HUES64 (cell line): ENCODE measurements around the gene BLID.

Source experiments
- H3K27ac ChIP-seq: 2 replicates; pipeline ENCODE4 v1.7.0; 2013; ENCODE audit warnings: low read depth, low read length, inconsistent platforms
- H3K27me3 ChIP-seq: 2 replicates; pipeline ENCODE4 v1.6.1; 2013; ENCODE audit warnings: mild to moderate bottlenecking, low read length; ENCODE audit not compliant: insufficient read depth
- H3K36me3 ChIP-seq: 2 replicates; pipeline ENCODE4 v1.6.1; 2013; ENCODE audit warnings: mild to moderate bottlenecking, low read length; ENCODE audit not compliant: insufficient read depth
- H3K4me1 ChIP-seq: 2 replicates; pipeline ENCODE4 v1.6.1; 2013; ENCODE audit warnings: mild to moderate bottlenecking, low read length, moderate library complexity; ENCODE audit not compliant: insufficient read depth
- H3K4me3 ChIP-seq: 2 replicates; pipeline ENCODE4 v1.5.1; 2013; ENCODE audit warnings: mild to moderate bottlenecking, low read length, moderate library complexity
- H3K9ac ChIP-seq: 2 replicates; pipeline ENCODE4 v1.6.1; 2013; ENCODE audit warnings: mild to moderate bottlenecking, low read depth, low read length
- H3K9me3 ChIP-seq: 2 replicates; pipeline ENCODE4 v1.6.1; 2013; ENCODE audit warnings: low read depth, low read length; ENCODE audit not compliant: insufficient read depth
- WGBS: fragments of 150-250, 120-280 bp; methylation state at CpG from one replicate; pipeline ENCODE4 v1.1.7; 2013; ENCODE audit warnings: missing lambda C conversion rate; 5-methylcytosine and 5-hydroxymethylcytosine counted together

Gene BLID

GRCh38 chr11:122155765-122156527 lies 39.9 kb upstream of the BLID start:
- no peaks in the 10 kb centered on the region; the same call in 1 of the 2 replicates for H3K36me3 ChIP-seq
- H3K9ac ChIP-seq = no peak overlapping the region
- H3K27ac ChIP-seq = no peak overlapping the region
- H3K9me3 ChIP-seq = no peaks in the 10 kb centered on the region
- no peak overlapping the region for H3K4me3 ChIP-seq
- 97% methylated on average over 13 of the region's 14 CpGs for WGBS
- peaks cover 16% of the 10 kb centered on the region for H3K4me1 ChIP-seq
- no peaks in the 10 kb centered on the region for H3K27me3 ChIP-seq

- Histone ChIP-seq H3K4me1 (peaks cover 16% of the 10 kb centered on the region), H3K9me3 (no peaks in the 10 kb centered on the region), H3K9ac (no peak overlapping the region), H3K36me3 (no peaks in the 10 kb centered on the region; the same call in 1 of the 2 replicates), H3K27me3 (no peaks in the 10 kb centered on the region), H3K27ac (no peak overlapping the region), H3K4me3 (no peak overlapping the region)
- WGBS = 100% methylated on average over 1 of the region's 1 CpG
These were observed 39.0 kb upstream of the BLID start for GRCh38 chr11:122154994-122155393.

GRCh38 chr11:122154227-122154626 lies 38.2 kb upstream of the BLID start:
- Histone ChIP-seq H3K9me3 (no peaks in the 10 kb centered on the region), H3K9ac (no peak overlapping the region), H3K27ac (no peak overlapping the region), H3K36me3 (no peaks in the 10 kb centered on the region; the same call in 1 of the 2 replicates), H3K27me3 (no peaks in the 10 kb centered on the region), H3K4me1 (peaks cover 8% of the 10 kb centered on the region), H3K4me3 (no peak overlapping the region)
- 87% methylated on average over 6 of the region's 6 CpGs for WGBS

- no peaks in the 10 kb centered on the region; the same call in 1 of the 2 replicates for H3K36me3 ChIP-seq
- peaks cover 3% of the 10 kb centered on the region; the same call in 1 of the 2 replicates for H3K4me1 ChIP-seq
- no peak overlapping the region for H3K4me3 ChIP-seq
- H3K27ac ChIP-seq = no peak overlapping the region
- no peaks in the 10 kb centered on the region for H3K27me3 ChIP-seq
- WGBS = 88% methylated on average over 2 of the region's 2 CpGs
- H3K9ac ChIP-seq = no peak overlapping the region
- H3K9me3 ChIP-seq = no peaks in the 10 kb centered on the region
These were observed 37.7 kb upstream of the BLID start for GRCh38 chr11:122153746-122154145.

- no peak overlapping the region for H3K27ac ChIP-seq
- no peak overlapping the region for H3K9ac ChIP-seq
- H3K4me3 ChIP-seq = no peak overlapping the region
- H3K9me3 ChIP-seq = no peaks in the 10 kb centered on the region
- no peaks in the 10 kb centered on the region; the same call in 1 of the 2 replicates for H3K36me3 ChIP-seq
- H3K27me3 ChIP-seq = 0 out of 2 replicates have a peak, but pooled peaks cover 3% of the 10 kb centered on the region
- 0 out of 2 replicates have a peak, but pooled peaks cover 2% of the 10 kb centered on the region for H3K4me1 ChIP-seq
- WGBS = 89% methylated on average over 3 of the region's 5 CpGs
These were observed 34.5 kb upstream of the BLID start for GRCh38 chr11:122150216-122151124.

GRCh38 chr11:122149202-122149601 lies 33.2 kb upstream of the BLID start:
- no peaks in the 10 kb centered on the region for H3K36me3 ChIP-seq
- H3K27me3 ChIP-seq = peaks cover 9% of the 10 kb centered on the region
- no peak overlapping the region for H3K4me3 ChIP-seq
- no peaks in the 10 kb centered on the region for H3K9me3 ChIP-seq
- H3K4me1 ChIP-seq = 0 out of 2 replicates have a peak, but pooled peaks cover 2% of the 10 kb centered on the region
- WGBS = 85% methylated on average over 4 of the region's 4 CpGs
- no peak overlapping the region for H3K27ac ChIP-seq
- H3K9ac ChIP-seq = no peak overlapping the region

- 100% methylated on average over 2 of the region's 2 CpGs for WGBS
- Histone ChIP-seq H3K4me3 (no peak overlapping the region), H3K4me1 (no peaks in the 10 kb centered on the region), H3K9ac (no peak overlapping the region), H3K27ac (no peak overlapping the region), H3K27me3 (peaks cover 31% of the 10 kb centered on the region), H3K36me3 (no peaks in the 10 kb centered on the region), H3K9me3 (no peaks in the 10 kb centered on the region)
These were observed 30.5 kb upstream of the BLID start for GRCh38 chr11:122146475-122146874.

- H3K4me1 ChIP-seq = no peaks in the 10 kb centered on the region
- no peak overlapping the region for H3K9ac ChIP-seq
- no peak overlapping the region for H3K4me3 ChIP-seq
- no peaks in the 10 kb centered on the region for H3K9me3 ChIP-seq
- H3K27ac ChIP-seq = no peak overlapping the region
- H3K36me3 ChIP-seq = no peaks in the 10 kb centered on the region
- peaks cover 38% of the 10 kb centered on the region for H3K27me3 ChIP-seq
These were observed 29.8 kb upstream of the BLID start for GRCh38 chr11:122145715-122146274.

- Histone ChIP-seq H3K27ac (no peak overlapping the region), H3K4me3 (no peak overlapping the region), H3K36me3 (no peaks in the 10 kb centered on the region), H3K4me1 (no peaks in the 10 kb centered on the region), H3K27me3 (peaks cover 48% of the 10 kb centered on the region), H3K9ac (no peak overlapping the region), H3K9me3 (no peaks in the 10 kb centered on the region)
- WGBS = 99% methylated on average over 3 of the region's 3 CpGs
These were observed 28.7 kb upstream of the BLID start for GRCh38 chr11:122144752-122145151.

- no peak overlapping the region for H3K9ac ChIP-seq
- no peaks in the 10 kb centered on the region; the same call in 1 of the 2 replicates for H3K4me1 ChIP-seq
- H3K27ac ChIP-seq = no peak overlapping the region
- peaks cover 76% of the 10 kb centered on the region for H3K27me3 ChIP-seq
- no peaks in the 10 kb centered on the region for H3K9me3 ChIP-seq
- no peaks in the 10 kb centered on the region for H3K36me3 ChIP-seq
- H3K4me3 ChIP-seq = no peak overlapping the region
- WGBS = 71% methylated on average over 7 of the region's 7 CpGs
These were observed 25.7 kb upstream of the BLID start for GRCh38 chr11:122141725-122142124.

- 94% methylated on average over 2 of the region's 2 CpGs for WGBS
- H3K27ac ChIP-seq = no peak overlapping the region
- no peaks in the 10 kb centered on the region; the same call in 1 of the 2 replicates for H3K4me1 ChIP-seq
- H3K4me3 ChIP-seq = no peak overlapping the region
- H3K9me3 ChIP-seq = no peaks in the 10 kb centered on the region
- peaks cover 88% of the 10 kb centered on the region for H3K27me3 ChIP-seq
- no peaks in the 10 kb centered on the region for H3K36me3 ChIP-seq
- no peak overlapping the region for H3K9ac ChIP-seq
These were observed 24.5 kb upstream of the BLID start for GRCh38 chr11:122140500-122140899.
